Stimulated activated CD4-positive, alpha-beta T cell treated with anti-CD3 and anti-CD28 coated beads, TNF-alpha, amount 100 ng/mL, for 48 hours (primary cell): ENCODE results near the gene EPHA3.
"Not testable (repeated sequence)": the region's sequence is repeated elsewhere in the genome, so short reads cannot be mapped to it uniquely, and the experiment has no call there.

ENCODE experiments used
- DNase-seq, 3 donors: peaks; one replicate each; pipeline ENCODE4 v3.0.0-alpha.2; 2020; ENCODE audit warnings: low read depth in 3 of 3

EPHA3 gene

GRCh38 chr3:89280822-89281365, 173.5 kb downstream of the EPHA3 start:
- no peak for DNase-seq

DNA sequence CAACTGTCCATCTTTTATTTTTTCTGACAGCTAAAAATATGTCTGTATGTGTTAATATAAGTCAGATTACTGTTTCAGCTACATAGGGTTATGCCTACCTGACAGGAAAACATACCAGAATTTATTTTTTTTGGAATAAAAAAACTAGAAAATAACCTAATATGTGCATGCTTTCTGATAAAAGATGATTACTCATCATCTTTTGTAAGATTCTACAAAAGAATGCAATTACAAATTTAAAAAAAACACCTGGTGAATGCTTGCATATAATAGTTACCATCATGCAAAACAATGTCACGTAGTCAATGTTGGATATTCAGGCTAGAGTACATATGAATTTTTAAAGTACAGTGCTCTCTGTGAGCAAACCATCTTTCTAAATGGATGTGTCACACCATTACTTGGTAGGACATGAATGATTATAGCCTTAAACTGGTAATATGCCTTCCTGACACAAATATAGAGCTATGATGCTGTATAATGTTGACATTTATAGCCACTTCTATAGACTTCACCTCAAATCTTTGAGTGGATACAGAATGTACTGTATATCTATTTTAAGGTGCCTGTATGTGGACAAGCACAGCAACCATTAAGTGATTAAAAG, 180.6 kb downstream of the EPHA3 start:
- no peak for DNase-seq

DNA sequence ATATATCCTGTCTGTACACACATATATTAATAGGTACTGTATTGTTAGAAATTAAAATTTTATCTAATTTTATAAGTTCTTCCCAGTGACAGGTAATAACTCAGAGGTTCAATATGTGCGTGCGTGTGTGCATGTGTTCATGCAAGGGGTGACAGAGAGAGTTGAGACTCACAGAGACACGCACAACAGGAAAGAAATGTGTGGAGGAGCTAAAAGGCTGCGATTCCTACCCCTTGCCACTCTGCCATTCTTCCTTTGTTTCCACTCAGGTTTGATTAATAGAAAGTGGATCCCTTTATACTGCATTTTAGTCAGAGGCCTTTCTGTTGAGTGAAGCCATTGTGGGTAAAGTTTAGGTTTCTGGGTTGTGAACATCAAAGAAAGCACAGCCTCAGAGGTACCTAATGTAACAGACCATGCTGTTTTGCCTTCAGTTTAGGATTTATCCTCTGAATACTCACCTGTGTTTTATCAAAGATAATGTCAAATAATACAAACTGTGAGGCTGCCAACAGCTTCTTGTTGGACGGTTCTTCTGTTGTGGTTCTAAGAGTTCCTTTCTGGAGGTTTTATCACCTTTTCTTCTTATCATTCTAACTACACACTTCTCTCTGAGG, 182.3 kb downstream of the EPHA3 start:
- no peak for DNase-seq

DNA sequence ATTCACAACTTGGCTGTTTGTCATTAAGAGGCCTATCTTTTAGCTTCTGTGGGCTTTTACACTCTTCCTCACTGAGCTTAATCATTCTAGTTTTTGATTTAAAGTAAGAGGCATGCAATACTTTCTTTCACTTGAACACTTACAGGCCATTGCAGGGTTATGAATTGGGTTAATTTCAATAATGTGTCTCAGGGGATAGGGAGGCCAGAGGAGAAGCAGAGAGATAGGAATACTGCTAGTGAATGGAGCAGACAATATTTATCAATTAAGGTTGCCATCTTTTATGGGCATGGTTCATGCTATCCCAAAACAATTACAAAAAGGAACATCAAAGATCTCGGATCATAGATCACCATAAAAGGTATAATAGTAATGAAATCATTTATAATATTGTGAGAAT, 189.8 kb downstream of the EPHA3 start:
- no peak for DNase-seq

DNA sequence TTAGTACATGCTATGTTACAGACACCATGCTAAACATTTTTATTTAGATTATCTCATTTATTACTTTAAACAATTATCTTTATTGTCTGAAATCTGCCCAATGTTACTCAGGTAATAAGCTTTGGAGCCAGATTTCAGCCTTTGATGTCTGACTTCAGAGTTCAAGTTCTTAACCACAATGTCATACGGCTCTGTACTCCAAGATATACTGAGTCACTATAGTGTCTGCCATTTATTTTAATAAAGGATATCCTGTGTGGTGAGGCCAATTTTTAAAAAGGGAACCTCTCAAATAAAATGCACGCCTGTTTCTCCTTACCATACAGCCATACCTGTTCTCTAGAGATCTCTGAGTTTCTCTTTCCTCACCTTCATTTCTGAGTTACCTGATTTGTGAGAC, 193.1 kb downstream of the EPHA3 start:
- DNase-seq = no peak

DNA sequence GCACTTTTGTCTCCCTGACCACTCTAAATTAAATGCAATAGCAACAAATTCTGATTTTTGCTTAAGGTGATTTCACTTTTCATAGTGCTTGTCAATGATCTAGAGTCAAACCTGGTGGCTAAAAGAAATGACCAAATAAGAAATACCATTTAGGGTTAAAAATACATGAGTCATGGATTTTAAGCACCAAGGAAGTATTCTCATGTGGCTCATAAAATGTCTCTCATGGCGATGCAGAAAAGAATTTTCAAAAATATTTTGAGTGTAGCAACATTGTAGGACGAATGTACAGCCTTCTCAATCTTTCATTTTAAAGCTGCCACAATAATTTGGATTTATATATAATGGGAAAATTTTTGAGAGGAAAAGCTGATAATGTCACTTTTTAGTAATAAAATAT, 193.6 kb downstream of the EPHA3 start:
- DNase-seq = no peak

DNA sequence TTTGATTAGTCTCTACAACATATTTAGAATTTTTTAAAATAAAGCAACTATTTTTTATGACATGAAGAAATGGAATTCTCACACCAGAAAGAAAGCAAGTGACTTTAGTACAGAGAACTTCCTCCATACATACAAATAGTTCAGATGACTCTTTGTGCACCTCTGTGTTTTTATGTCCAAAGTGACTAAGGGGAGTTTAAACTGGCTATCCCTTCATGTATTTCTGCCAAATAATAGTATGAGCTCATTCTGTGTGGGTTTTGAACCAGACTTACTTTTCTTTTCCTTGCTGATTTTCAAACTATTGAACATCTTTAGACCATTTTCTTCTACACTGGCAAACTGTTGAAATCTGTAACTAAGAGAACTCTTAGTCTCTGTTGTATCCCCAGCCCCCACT, 196.3 kb downstream of the EPHA3 start:
- no peak for DNase-seq

DNA sequence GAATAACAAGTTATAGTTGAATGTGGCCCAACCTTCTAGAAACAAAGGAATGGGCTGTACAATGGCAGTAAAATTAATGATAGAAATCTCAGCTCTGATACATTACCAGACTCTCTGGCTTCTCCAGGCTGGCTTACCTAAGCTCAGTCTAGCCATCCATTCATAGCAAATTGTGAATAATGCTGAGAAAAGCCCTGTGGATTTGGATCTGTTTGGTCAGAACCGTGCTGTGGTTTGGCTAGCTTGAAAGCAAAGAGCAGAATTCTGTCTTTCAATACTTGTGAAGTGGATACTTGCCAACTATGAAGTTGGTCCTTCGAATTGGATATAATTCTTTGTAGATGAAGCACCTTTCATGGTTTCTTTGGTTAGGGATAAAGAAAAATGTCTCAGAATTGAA, 199.1 kb downstream of the EPHA3 start:
- DNase-seq = no peak

DNA sequence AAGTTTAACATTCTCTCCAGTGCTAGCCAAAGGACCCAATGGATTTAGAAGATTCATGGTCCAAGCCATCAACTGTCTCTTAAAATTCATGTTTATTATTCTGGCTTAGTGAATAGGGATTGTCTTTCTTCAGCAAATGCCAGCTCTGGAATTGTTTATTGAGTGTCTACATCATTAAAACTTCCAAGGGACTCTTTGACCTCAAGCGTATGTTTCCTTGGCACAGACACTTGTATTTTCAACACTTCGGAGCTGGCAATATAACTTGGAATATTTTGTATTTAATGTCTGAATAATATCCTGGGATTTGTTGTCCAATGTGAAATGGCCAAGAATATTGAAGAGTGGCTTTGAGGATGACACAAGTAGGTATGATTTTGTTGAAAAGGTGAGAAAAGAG, 204.2 kb downstream of the EPHA3 start:
- no peak for DNase-seq

DNA sequence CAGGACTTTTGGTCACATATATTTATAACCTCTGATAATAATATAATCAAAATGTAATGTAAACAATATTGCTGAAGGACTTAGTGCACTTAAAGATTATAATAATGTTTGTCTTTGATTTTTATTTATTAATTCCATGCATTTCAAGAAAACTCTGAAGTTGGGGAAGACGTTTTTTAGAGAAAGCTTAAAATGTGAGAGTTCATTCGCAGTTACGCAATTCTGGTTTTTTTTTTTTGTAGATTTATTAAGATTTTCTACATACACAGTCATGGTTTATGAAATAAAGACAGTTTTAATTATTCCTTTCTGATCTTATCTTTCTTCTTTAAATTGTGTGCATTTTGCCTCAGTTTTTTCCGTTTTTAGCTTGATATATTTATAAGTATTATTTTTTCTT, 204.7 kb downstream of the EPHA3 start:
- no peak for DNase-seq

GRCh38 chr3:89314454-89315098, 207.2 kb downstream of the EPHA3 start:
- DNase-seq = no peak

GRCh38 chr3:89315750-89316470, 208.5 kb downstream of the EPHA3 start:
- no peak for DNase-seq

GRCh38 chr3:89320186-89320585, 212.8 kb downstream of the EPHA3 start:
- DNase-seq = no peak

GRCh38 chr3:89326997-89327396, 219.6 kb downstream of the EPHA3 start:
- DNase-seq = no peak

- no peak for DNase-seq
These were observed 225.0 kb downstream of the EPHA3 start for GRCh38 chr3:89332386-89332785.

DNA sequence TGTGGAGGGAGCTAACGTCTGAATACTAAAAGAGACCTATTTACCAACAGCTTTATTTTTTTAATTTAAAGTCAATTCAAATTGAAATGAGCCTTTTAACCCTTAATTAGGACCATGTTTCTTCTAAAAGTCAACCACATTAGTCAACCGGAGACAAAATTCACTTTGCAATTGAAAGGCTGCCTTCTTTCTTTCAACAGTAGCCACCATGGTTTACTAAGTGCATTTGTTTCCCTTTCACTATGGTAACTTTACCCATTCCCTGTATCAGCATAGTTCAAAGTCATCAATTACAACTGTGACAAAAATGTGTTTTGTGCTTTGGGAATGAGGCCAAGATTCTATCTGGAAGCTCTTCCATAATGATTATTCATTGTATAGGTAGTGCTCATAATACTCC, 225.4 kb downstream of the EPHA3 start:
- no peak for DNase-seq

- DNase-seq = no peak
These were observed 228.3 kb downstream of the EPHA3 start for GRCh38 chr3:89335693-89336092.

GRCh38 chr3:89340408-89340807, 233.0 kb downstream of the EPHA3 start:
- DNase-seq = no peak

- DNase-seq = no peak
These were observed 236.7 kb downstream of the EPHA3 start for GRCh38 chr3:89344076-89344475.

DNA sequence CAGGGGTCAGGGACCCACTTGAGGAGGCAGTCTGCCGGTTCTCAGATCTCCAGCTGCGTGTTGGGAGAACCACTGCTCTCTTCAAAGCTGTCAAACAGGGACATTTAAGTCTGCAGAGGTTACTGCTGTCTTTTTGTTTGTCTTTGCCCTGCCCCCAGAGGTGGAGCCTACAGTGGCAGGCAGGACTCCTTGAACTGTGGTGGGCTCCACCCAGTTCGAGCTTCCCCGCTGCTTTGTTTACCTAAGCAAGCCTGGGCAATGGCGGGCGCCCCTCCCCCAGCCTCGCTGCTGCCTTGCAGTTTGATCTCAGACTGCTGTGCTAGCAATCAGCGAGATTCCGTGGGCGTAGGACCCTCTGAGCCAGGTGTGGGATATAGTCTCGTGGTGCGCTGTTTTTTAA, 243.5 kb downstream of the EPHA3 start:
- DNase-seq = not testable (repeated sequence)

DNA sequence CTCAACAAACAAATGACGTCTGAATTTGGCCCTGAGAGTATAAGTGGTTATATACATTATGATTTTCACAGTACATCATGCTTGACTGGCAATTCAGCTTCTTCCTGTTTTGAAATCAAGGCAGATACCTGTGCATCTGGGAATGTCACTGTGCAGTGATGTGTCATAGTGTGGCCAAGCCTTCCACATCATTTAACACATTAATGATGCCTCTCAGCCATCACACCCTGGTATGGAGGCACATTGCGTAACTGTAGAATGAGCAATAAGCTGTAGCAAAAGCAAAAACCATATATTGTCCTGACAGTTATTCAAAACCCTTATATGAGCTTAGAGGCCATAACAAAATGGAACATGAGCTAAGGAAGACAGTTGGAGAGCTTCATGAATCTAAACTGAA, 246.0 kb downstream of the EPHA3 start:
- DNase-seq = no peak

- DNase-seq = no peak
These were observed 250.9 kb downstream of the EPHA3 start for GRCh38 chr3:89358281-89358680.

DNA sequence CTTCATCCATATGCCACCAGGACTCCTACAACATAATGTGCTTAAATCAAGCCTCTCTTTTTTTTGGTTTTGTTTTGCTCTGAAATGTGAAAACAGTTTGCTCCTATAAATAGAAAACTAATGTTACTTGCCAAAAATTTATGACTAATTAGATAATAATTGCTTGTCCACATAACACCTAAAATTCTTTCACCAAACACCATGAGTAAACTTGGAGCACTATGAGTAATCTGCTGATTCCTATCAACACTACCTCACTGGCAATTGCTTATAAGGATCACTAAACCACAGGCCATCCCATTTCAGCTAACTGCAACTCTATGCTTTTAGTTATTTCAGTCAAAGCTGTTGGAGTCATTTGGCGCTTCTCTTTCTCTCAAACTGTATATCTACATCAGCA, 252.7 kb downstream of the EPHA3 start:
- no peak for DNase-seq
